ELF-1 (cell line): ENCODE measurements around the gene MRGPRG.

Source experiments
- DNase-seq: peaks from one replicate; pipeline ENCODE4 v3.0.0-alpha.2; 2016; ENCODE audit warnings: low read depth, low spot score

Gene MRGPRG

GRCh38 chr11:3195251-3196160 lies 23.1 kb downstream of the MRGPRG start:
- peak; percentile 71 for DNase-seq

- no peak for DNase-seq
Observed at GRCh38 chr11:3194016-3194816, 24.4 kb downstream of the MRGPRG start.

GRCh38 chr11:3193373-3194015 lies 25.1 kb downstream of the MRGPRG start:
- no peak for DNase-seq

- no peak for DNase-seq
Observed at GRCh38 chr11:3192511-3193372, 25.9 kb downstream of the MRGPRG start.

GRCh38 chr11:3191586-3192324 lies 26.9 kb downstream of the MRGPRG start:
- no peak for DNase-seq

- DNase-seq = no peak
Observed at GRCh38 chr11:3190600-3190999, 28.0 kb downstream of the MRGPRG start.

GRCh38 chr11:3189886-3190583 lies 28.6 kb downstream of the MRGPRG start:
- no peak for DNase-seq

GRCh38 chr11:3189196-3189843 lies 29.3 kb downstream of the MRGPRG start:
- DNase-seq = peak; percentile 87

- no peak for DNase-seq
Observed at GRCh38 chr11:3188496-3189195, 30.0 kb downstream of the MRGPRG start.

GRCh38 chr11:3186166-3186953 lies 32.3 kb downstream of the MRGPRG start:
- no peak for DNase-seq

- no peak for DNase-seq
Observed at GRCh38 chr11:3184732-3185347, 33.8 kb downstream of the MRGPRG start.

GRCh38 chr11:3183523-3183922 lies 35.1 kb downstream of the MRGPRG start:
- DNase-seq = no peak

- DNase-seq = no peak
Observed at GRCh38 chr11:3182462-3182852, 36.2 kb downstream of the MRGPRG start.

GRCh38 chr11:3181725-3182461 lies 36.7 kb downstream of the MRGPRG start:
- DNase-seq = no peak

- no peak for DNase-seq
Observed at GRCh38 chr11:3180869-3181268, 37.7 kb downstream of the MRGPRG start.

- DNase-seq = no peak
Observed at GRCh38 chr11:3178349-3178748, 40.3 kb downstream of the MRGPRG start.

GRCh38 chr11:3177931-3178330 lies 40.7 kb downstream of the MRGPRG start:
- no peak for DNase-seq
